Mesothelial cell of epicardium (in vitro differentiated cells): ENCODE measurements around the gene ARL2. TPM values are rescaled to one million over a fixed set of nuclear protein-coding genes. Genes with fewer than 3 reads are reported as not detected.
A peak's percentile ranks its signal among the peaks of the same experiment; 100 is the strongest.

Experiments used
- DNase-seq, 2 experiments: peaks; one replicate each; pipeline ENCODE4 v3.0.0; 2021; ENCODE audit warnings: low spot score in 2 of 2; ENCODE audit not compliant: unreplicated experiment in 2 of 2
- H3K27ac Mint-ChIP-seq: 2 replicates; pipeline ENCODE4 v1.8.0; 2021; ENCODE audit warnings: mixed read lengths
- H3K27me3 Mint-ChIP-seq: 2 replicates; pipeline ENCODE4 v1.8.0; 2021; ENCODE audit warnings: low read depth, mixed read lengths
- H3K36me3 Mint-ChIP-seq: 2 replicates; pipeline ENCODE4 v1.8.0; 2021; ENCODE audit warnings: mixed read lengths
- H3K4me1 Mint-ChIP-seq: 2 replicates; pipeline ENCODE4 v1.8.0; 2021; ENCODE audit warnings: mixed read lengths
- H3K4me3 Mint-ChIP-seq: 2 replicates; pipeline ENCODE4 v1.8.0; 2021; ENCODE audit warnings: mild to moderate bottlenecking, moderate library complexity, mixed read lengths
- H3K9me3 Mint-ChIP-seq: 2 replicates; pipeline ENCODE4 v1.8.0; 2021; ENCODE audit warnings: mixed read lengths
- CTCF ChIP-seq: fragments of 200-600 bp; sonication (generic); IDR thresholded peaks from one replicate; pipeline ENCODE4 v1.5.0; 2021; ENCODE audit warnings: antibody characterized with exemption; ENCODE audit not compliant: unreplicated experiment
- total RNA-seq: library from RNA; stranded (reverse); gene quantifications from 3 replicates; pipeline ENCODE4 v1.2.1, GENCODE V29; 2021

The ARL2 gene
- total RNA-seq, 1 donor from 2014 or later, result 79.9 TPM

DNA sequence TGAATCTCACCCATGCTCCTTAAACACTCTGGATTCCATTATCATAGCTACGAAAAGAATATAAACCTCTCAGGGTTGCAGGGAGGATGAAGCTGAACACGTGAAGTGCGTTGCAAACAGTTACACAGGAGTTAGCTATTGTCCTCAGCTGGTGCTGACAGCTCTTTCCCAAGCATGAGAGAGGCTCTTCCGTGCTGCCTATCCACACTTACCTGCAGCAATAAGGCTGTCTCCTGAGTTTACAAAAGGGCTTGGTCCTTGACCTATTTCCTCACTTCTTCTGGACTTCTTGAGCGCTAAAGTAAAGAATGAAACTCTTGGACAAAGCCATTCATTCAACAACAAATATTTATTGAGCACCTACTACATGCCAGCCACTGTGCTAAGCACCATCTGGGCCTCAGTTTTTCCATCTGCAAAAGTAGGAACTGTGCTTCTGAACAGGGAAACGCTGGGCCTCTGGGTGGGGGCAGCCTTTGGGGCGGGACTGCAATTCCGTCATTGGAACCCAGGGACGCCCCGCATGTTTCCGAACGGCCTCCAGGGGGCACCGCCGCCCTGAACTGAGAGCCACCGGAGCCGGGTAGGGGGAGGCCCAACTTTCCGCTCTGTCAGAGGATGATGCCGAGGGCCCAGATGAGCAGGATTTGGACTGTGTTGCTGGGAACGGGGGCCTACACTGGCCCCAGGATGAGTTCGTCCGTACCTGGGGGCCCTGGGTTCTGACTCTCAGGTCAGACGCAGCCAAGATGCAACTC, 651 bp upstream of the ARL2 start:
- peak; percentile 70 for TF ChIP-seq CTCF
- no peaks in the 10 kb centered on the region for H3K9me3 Mint-ChIP-seq
- no peaks in the 10 kb centered on the region for H3K27me3 Mint-ChIP-seq
- peaks cover 11% of the 10 kb centered on the region for H3K4me1 Mint-ChIP-seq
- H3K27ac Mint-ChIP-seq, result peak overlapping the region; percentile 93
- DNase-seq, result peak; percentile 71 to 87
- H3K4me3 Mint-ChIP-seq, result peak overlapping the region; percentile 79
- H3K36me3 Mint-ChIP-seq, result peaks cover 14% of the 10 kb centered on the region

DNA sequence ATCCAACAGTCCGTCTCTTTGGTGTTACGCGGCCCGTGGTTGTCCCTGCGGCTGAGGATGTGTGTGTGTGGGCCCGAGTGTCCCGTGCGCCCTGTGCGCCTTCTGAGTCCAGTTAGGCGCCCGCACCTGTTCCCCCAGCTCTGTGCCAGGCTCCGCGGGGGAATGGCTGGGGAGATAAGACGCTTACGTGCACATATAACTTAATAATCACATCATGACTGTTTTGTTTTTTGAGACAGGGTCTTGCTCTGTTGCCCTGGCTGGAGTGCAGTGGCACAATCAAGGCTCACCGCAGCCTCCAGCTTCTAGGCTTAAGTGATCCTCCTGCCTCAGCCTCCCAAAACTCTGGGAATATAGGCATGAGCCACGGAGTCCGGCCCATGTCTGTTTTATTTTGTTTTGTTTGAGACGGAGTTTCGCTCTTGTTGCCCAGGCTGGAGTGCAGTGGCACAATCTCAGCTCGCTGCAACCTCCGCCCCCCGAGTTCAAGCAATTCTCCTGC, 817 bp downstream of the ARL2 start:
- Mint-ChIP-seq H3K9me3 (no peaks in the 10 kb centered on the region), H3K4me3 (peak overlapping the region; percentile 79), H3K4me1 (peaks cover 11% of the 10 kb centered on the region), H3K27me3 (no peaks in the 10 kb centered on the region), H3K36me3 (peaks cover 15% of the 10 kb centered on the region), H3K27ac (peak overlapping the region; percentile 92)
- TF ChIP-seq CTCF, result no peak
- no peak for DNase-seq

GRCh38 chr11:65016705-65017104, 2.7 kb downstream of the ARL2 start:
- Mint-ChIP-seq H3K36me3 (peaks cover 18% of the 10 kb centered on the region), H3K27me3 (no peaks in the 10 kb centered on the region), H3K4me3 (no peak overlapping the region), H3K27ac (no peak overlapping the region), H3K4me1 (peaks cover 11% of the 10 kb centered on the region), H3K9me3 (no peaks in the 10 kb centered on the region)
- no peak for TF ChIP-seq CTCF
- no peak for DNase-seq

DNA sequence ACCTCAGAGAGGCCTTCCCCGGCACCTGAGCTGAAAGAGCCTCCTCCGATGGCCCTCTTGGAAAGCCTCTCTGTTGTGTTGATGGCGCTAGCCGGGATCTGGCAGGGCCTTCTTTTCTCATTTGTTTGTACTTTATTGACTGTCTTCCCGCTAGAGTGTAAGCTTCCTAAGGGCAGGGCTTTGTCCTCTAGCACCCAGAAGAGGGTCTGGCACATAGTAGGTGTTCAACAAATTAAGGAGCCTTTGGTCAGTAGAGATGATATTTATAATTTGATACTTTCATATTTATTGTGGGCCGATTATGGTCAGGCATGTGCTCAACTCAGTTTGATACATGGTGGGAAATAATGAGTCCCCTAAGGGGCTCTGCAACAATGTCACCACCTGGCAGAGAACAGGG, 4.0 kb downstream of the ARL2 start:
- Mint-ChIP-seq H3K4me3 (no peak overlapping the region), H3K4me1 (peaks cover 9% of the 10 kb centered on the region), H3K9me3 (no peaks in the 10 kb centered on the region), H3K27me3 (no peaks in the 10 kb centered on the region), H3K36me3 (peaks cover 18% of the 10 kb centered on the region), H3K27ac (no peak overlapping the region)
- TF ChIP-seq CTCF, result no peak
- no peak for DNase-seq

DNA sequence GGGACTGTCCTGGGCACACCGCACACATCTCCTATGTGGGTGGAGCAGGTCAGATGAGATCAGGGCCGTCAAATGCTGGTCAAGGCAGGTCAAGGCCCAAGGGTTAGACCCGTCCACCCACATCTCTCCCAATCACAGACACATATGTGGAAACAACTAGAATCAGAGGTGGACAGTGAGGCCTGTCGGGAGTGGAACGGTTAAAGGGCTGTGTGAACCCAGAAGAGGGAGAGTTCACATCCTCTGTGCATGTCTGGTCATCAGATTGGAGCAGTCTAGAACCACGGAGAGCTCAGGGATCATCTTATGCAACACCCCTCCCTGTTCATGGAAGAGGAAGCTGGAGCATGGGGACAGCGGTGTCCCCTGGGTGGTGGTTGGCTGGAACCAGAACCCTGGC, 5.9 kb downstream of the ARL2 start:
- Mint-ChIP-seq H3K36me3 (peaks cover 18% of the 10 kb centered on the region), H3K4me3 (no peak overlapping the region), H3K27me3 (no peaks in the 10 kb centered on the region), H3K27ac (no peak overlapping the region), H3K4me1 (peaks cover 2% of the 10 kb centered on the region), H3K9me3 (no peaks in the 10 kb centered on the region)
- no peak for DNase-seq
- TF ChIP-seq CTCF, result no peak
